Measurements from ENCODE around the gene TP53I11. TPM values are rescaled to one million over a fixed set of nuclear protein-coding genes. Genes with fewer than 3 reads are reported as not detected.

Gene TP53I11
- total and polyA plus RNA-seq, 2 donors (not counting 3 experiments of a cell fraction or from before 2014, with no cell fraction given): 31.5 to 79.4 TPM

GRCh38 chr11:44972746-44973435, 22.2 kb upstream of the TP53I11 start:
- H4K20me1 ChIP-seq (replicated peaks; ENCODE audit: control insufficient read depth, extremely low read depth, insufficient read depth, low read length): no peaks in the 10 kb centered on the region
- no TSS peak for BruUV-seq (replicated peaks)
- H3K4me3 ChIP-seq (replicated peaks in 1 of 3; ENCODE audit: insufficient read depth in 1 of 3, low read depth in 1 of 3, low read length in 3 of 3): no peak overlapping the region

GRCh38 chr11:44971185-44971584, 20.5 kb upstream of the TP53I11 start:
- H3K9me3 ChIP-seq (replicated peaks; ENCODE audit: control insufficient read depth, insufficient read depth, low read length): no peaks in the 10 kb centered on the region
- FAIRE-seq (no peak), DNase-seq (ENCODE audit: low read depth, low spot score) (no peak)
- no peaks in the 10 kb centered on the region for H3K4me1 ChIP-seq (ENCODE audit: control insufficient read depth, extremely low read depth, insufficient read depth, low read length)
- H3K27ac ChIP-seq (ENCODE audit: insufficient read depth, low read depth, low read length): no peak overlapping the region
- dilution Hi-C loops (cut with MboI; ENCODE audit: extremely low pct_ligation_motif_present, low sequenced_read_pairs): no loop called here
- H3K27me3 ChIP-seq (ENCODE audit: control insufficient read depth in 2 of 2, insufficient read depth in 2 of 2, low read length in 2 of 2): peaks cover 0 to 3% of the 10 kb centered on the region in 2 experiments
- H3K4me2 ChIP-seq (ENCODE audit: insufficient read depth, low read length): no peak overlapping the region
- no peaks in the 10 kb centered on the region for H4K20me1 ChIP-seq (replicated peaks; ENCODE audit: control insufficient read depth, extremely low read depth, insufficient read depth, low read length)
- no peaks in the 10 kb centered on the region for H3K9me1 ChIP-seq (replicated peaks; ENCODE audit: control insufficient read depth, extremely low read depth, insufficient read depth, low read length)
- BruUV-seq (replicated peaks): no TSS peak
- no peak for TF ChIP-seq MYC (IDR thresholded peaks at IDR 0.05; ENCODE audit: low read depth, low read length)
- no peak for TF ChIP-seq GATA2 (IDR thresholded peaks at IDR 0.05; ENCODE audit: insufficient read depth, insufficient read length, low read depth, low read length)
- TF ChIP-seq POLR2A (IDR thresholded peaks at IDR 0.05; ENCODE audit: low read depth, low read length): no peak
- no peak for TF ChIP-seq MAX (IDR thresholded peaks at IDR 0.05; ENCODE audit: insufficient read depth, insufficient read length)
- no peak for TF ChIP-seq CTCF (IDR thresholded peaks at IDR 0.05; ENCODE audit: extremely low read depth in 1 of 2, insufficient read depth in 1 of 2, low read depth in 1 of 2, low read length in 2 of 2)
- no peak for TF ChIP-seq POLR2AphosphoS5 (IDR thresholded peaks at IDR 0.05; ENCODE audit: insufficient read depth, low read depth, low read length)
- TF ChIP-seq EZH2 (IDR thresholded peaks at IDR 0.05; ENCODE audit: borderline replicate concordance, low read depth, low read length, severe bottlenecking): no peak
- no peak for TF ChIP-seq JUN (IDR thresholded peaks at IDR 0.05; ENCODE audit: borderline replicate concordance, insufficient read depth, insufficient read length, low read depth)
- no peak for TF ChIP-seq FOS (IDR thresholded peaks at IDR 0.05; ENCODE audit: borderline replicate concordance, insufficient read depth, low read length)
- H3K79me2 ChIP-seq (ENCODE audit: control insufficient read depth, insufficient read depth, low read length): no peaks in the 10 kb centered on the region
- CTCF ChIA-PET: interaction anchor here (0.8 to 1.5 kb wide), 2 partner anchors 9 to 11 kb away, joined by 3 to 4 read pairs; no protein-coding TSS in a partner anchor
- no peak overlapping the region for H3K4me3 ChIP-seq (replicated peaks in 1 of 3; ENCODE audit: insufficient read depth in 1 of 3, low read depth in 1 of 3, low read length in 3 of 3)
- H3K36me3 ChIP-seq (ENCODE audit: control insufficient read depth in 2 of 2, extremely low read depth in 1 of 2, insufficient read depth in 2 of 2, low read length in 2 of 2): no peaks in the 10 kb centered on the region
- intact Hi-C loops (cut with micrococcal nuclease): no loop called here
- no peak overlapping the region for H3K9ac ChIP-seq (replicated peaks; ENCODE audit: extremely low read depth, insufficient read depth, low read length)
- H2AFZ ChIP-seq (ENCODE audit: low read depth, low read length): no peak overlapping the region
- POLR2A ChIA-PET: no interaction called here

More at GRCh38 chr11:44972746-44973435, 22.2 kb upstream of the TP53I11 start:
- ChIA-PET POLR2A (no interaction called here), CTCF (no interaction called here)
- TF ChIP-seq POLR2A (IDR thresholded peaks at IDR 0.05; ENCODE audit: low read depth, low read length): no peak
- no peak overlapping the region for H3K9ac ChIP-seq (replicated peaks; ENCODE audit: extremely low read depth, insufficient read depth, low read length)
- H3K79me2 ChIP-seq (ENCODE audit: control insufficient read depth, insufficient read depth, low read length): no peaks in the 10 kb centered on the region
- no peak overlapping the region for H3K27ac ChIP-seq (ENCODE audit: insufficient read depth, low read depth, low read length)
- no peak overlapping the region for H2AFZ ChIP-seq (ENCODE audit: low read depth, low read length)
- H3K36me3 ChIP-seq (ENCODE audit: control insufficient read depth in 2 of 2, extremely low read depth in 1 of 2, insufficient read depth in 2 of 2, low read length in 2 of 2): no peaks in the 10 kb centered on the region
- intact Hi-C loops (cut with micrococcal nuclease) (no loop called here), dilution Hi-C loops (cut with MboI; ENCODE audit: extremely low pct_ligation_motif_present, low sequenced_read_pairs) (no loop called here)
- no peaks in the 10 kb centered on the region for H3K9me3 ChIP-seq (replicated peaks; ENCODE audit: control insufficient read depth, insufficient read depth, low read length)
- H3K4me2 ChIP-seq (ENCODE audit: insufficient read depth, low read length): no peak overlapping the region
- peaks cover 0 to 3% of the 10 kb centered on the region in 2 experiments for H3K27me3 ChIP-seq (ENCODE audit: control insufficient read depth in 2 of 2, insufficient read depth in 2 of 2, low read length in 2 of 2)
- DNase-seq (ENCODE audit: low read depth, low spot score) (no peak), FAIRE-seq (no peak)
- H3K9me1 ChIP-seq (replicated peaks; ENCODE audit: control insufficient read depth, extremely low read depth, insufficient read depth, low read length): no peaks in the 10 kb centered on the region
- H3K4me1 ChIP-seq (ENCODE audit: control insufficient read depth, extremely low read depth, insufficient read depth, low read length): peaks cover 9% of the 10 kb centered on the region

All from endothelial cell of umbilical vein (primary cell).